HG03045 (cell line): Measurements from ENCODE around the gene PUM2.

Experiments used
- ATAC-seq: cut with Tn5 transposase; IDR thresholded peaks from one replicate; pipeline ENCODE4 v1.9.1; 2021; ENCODE audit warnings: mild to moderate bottlenecking, moderate library complexity; ENCODE audit not compliant: unreplicated experiment

PUM2 gene

GRCh38 chr2:20220806-20221554, 129.7 kb downstream of the PUM2 start:
- no peak for ATAC-seq

DNA sequence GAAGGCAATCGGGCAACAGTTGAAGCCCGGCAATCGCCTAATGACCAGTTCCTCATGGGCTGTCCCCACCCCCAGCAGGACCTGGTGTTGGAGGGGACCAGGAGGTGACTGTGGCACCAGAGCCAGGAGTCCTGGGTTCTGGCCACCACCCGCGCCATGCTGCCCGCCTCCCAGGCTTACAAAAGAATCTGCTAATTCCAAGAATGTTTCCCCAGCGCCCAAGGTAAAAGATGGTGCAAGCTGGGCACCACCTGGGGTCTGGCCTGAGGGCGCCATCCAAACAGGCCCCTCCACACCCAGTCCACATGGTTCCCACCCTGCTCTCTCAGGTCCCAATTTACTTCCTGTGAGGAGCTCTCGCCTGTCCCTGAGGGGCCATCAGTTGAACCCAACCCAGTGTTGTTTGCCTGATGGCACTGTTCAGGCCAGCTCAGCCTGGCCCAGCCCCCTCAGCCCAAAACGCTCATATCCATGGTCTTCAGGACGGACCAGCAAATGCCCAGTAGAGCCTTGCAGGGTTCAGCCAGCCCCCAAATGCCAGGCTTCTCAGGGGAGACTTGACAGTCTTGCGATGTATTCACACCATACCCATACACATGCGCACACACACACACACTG, 130.8 kb downstream of the PUM2 start:
- no peak for ATAC-seq

DNA sequence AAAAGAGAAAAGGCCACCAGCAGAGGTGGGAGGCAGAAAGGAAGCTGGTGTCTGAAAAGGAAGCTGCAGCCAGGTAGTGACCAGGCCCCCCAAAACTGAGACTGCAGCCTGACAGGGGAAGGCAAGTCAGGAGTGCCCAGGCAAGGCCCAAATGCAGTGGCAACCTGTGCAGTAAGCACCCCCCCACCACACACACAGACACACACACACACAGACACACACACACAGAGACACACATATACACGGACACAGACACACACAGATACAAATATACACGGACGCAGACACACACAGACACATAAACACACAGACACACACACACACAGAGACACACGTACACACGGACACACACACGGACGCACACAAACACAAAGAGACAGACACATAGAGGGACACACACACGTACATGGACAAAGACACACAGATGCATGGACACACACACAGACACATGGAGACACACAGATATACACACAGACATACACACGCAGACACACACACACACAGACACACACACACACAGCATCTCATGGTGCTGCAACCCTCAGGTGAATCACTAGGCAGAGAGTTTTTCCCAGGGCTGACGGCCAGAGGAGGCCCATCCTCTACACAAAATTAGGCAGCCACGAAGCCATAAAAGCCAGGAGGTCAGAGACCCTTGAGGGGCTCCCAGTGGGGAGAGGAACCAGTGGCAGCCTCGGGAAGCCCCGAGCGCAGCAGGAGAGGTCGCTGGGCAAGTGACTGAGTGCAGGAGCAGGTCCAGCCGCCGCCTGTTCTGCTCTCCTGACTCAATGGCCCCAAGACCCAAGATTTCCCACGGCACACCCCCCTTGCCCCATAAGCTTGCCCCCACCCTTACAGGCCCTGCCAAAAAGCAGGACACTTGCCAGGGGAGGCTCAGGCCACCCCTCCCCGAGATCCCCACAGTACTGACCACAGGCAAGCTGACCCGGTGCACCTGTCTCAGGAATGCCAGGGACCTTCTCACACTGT, 132.0 kb downstream of the PUM2 start:
- no peak for ATAC-seq

DNA sequence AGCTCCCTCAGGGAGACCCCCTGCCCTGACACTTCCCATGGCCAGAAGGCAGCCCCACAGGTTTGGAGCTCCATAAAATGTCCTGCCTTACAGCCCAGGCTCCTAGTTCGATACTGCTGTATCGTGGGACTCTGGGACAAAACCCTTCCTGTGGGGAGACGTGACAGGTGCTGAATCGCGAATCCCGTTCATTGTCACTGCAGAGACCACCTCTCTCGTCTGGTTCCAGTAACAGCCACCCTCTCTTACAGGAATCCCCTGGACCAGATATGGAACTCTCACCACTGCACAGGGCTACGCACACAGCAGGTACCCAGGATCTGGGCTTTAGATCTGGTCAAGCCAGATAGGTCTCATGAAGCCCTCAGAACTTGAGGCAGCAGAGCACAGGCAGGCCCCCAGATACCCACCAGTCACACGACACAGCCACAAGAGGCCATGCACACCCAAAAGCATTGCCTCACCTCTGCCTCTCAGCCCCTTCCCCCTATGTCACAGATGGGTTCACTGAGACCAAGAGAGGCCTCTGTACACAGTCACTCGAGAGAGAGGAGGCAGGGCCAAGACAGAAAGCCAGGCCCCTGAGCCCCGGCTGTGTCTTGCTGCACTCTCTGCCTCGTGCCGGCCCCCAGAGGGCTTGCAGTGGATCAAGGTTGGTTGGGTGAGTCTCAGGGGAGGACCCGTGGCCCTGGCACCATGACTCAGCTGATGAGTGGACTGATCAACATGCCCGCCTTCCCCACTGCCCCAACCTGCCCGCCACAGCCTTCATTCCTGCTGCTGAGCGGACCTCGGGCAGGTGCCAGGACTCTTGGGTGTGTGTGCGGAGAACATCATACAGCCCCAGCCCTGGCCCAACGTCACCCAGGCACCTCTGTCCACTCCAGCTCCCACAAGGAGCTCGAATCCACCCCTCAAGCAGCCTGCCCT, 133.3 kb downstream of the PUM2 start:
- no peak for ATAC-seq

DNA sequence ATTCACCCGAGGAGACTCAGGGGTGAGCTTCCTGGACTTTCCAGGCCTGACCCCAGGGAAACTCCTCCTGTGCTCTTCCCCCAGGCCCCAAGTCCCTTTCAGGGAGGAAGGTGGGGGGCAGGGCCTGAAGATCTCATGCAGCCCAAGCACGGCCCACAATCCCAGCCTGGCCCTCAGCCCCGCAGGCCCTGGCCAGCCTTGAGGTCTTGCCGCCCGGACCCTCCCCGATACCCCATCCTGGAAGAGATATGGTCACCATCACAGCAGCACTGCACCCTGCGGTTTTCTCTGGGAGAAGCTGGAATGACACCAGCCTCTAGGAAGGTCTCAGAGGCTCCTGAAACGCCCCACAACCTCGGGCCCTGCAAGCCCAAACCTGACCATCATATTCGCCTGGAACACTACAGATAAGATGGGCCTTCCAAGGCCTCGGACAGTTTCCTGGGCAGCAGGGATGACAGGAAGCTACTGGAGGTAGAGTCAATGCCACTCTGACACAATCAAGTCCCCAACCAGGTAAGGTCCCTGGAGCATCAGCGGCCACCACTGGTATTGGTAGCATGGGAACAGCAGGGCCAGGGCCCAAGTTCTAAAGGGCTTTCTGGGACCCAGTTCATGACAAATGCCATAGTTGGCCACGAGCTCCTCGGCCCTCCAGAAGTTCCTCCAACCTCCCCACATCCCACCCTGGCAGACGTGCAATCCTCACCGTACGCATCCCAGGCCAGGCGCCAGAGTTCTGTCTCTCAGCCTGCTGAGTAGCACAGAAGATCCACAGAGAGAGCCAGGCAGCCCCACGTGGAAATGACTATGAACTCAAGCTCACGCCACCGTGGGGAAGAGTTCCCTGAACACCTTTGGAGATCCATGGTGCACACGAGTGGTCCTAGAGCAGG, 134.3 kb downstream of the PUM2 start:
- no peak for ATAC-seq

GRCh38 chr2:20215183-20216040, 135.2 kb downstream of the PUM2 start:
- no peak for ATAC-seq

GRCh38 chr2:20214566-20215182, 136.0 kb downstream of the PUM2 start:
- ATAC-seq = no peak

GRCh38 chr2:20213651-20214565, 136.7 kb downstream of the PUM2 start:
- ATAC-seq = no peak

- ATAC-seq = no peak
These were observed 137.7 kb downstream of the PUM2 start for GRCh38 chr2:20212871-20213503.

- no peak for ATAC-seq
These were observed 138.2 kb downstream of the PUM2 start for GRCh38 chr2:20212459-20212870.

DNA sequence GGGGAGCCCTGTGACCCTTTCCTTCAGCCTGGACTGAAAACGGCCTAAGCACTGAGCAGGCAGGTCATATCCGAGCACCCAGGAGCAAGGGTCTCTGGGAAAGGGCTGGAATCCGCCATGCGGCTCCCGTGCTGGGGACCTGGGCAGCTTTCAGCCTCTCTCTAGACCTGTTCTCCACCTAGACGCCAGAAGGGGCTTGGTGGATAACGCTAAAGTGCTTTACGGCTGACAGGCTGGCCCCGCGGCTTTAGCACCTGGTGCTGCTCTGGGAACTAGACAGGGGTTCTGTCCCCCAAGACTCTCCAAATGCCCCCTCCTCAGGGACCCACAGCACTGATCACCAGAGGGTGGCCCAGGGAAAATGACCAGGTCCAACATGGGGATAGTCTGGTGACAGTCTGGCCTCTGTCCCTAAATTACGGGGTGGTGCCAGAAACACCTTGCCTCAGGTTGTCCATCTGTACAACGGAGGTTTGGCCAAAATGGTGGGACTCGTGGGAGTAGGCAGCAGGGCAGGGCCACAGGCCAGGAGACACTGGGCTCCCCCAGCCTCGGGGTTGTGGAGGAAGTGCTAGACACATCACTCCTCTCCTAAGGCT, 138.7 kb downstream of the PUM2 start:
- ATAC-seq = no peak

DNA sequence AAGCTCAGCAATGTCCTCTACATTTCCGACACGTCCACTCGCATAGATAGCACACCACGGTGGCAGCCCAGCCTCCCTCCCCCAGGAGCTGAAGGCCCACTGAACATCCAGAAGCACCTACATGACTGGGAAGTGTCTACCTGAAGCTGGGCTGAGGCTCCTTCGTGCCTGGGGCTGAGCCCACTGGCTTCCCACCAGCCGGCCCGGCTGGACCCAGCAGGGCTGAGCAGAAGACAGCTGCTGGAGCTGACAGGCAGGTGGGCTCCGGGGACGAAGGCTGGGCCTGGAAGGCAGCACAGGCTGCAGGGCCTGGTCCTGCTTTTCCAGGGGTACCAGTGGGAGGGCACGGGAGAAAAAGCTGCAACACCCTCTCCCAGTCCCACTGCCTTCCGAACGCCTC, 139.2 kb downstream of the PUM2 start:
- no peak for ATAC-seq

DNA sequence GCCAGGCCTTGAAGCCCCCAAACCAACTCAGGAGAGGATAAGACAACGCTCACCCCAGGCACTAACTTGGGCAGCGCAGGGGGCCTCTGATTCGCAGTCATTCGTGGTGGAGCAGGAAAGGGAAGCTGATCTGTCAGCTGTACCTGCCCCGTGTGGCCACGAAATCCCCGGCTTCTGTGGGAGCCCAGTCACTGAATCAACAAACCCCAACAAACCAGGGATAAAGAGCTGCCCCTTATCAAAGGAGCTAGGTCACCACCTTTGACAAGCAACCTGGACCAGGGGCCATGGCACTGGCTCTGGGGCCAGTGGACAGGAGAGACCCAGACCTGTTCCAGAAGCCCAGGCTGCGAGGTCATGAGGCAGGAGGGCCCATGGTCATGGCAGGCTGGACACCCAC, 140.2 kb downstream of the PUM2 start:
- no peak for ATAC-seq

- no peak for ATAC-seq
These were observed 141.1 kb downstream of the PUM2 start for GRCh38 chr2:20209373-20210109.

DNA sequence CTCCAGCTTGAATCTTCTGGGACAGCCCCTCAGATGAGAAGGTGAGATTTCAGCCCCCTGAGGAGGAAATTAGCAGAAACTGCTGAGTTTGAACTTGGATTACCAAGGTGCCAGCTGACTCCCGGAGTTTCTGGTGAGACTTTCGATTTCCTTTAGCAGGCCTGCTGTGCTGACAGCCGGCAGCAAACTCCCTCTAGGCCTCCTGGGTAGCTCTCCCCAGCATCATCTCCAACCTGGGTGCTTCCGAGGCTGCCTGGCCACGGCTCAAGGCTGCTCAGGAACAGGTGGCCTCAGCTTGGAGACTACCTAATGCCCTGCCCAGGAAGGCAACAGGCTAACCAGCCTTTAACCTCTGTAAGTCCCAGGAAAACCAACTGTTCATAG, 142.2 kb downstream of the PUM2 start:
- no peak for ATAC-seq
